ENCODE results near the gene ZNF576.
"Not testable (repeated sequence)": the region's sequence is repeated elsewhere in the genome, so short reads cannot be mapped to it uniquely, and the experiment has no call there.

Gene ZNF576

GRCh38 chr19:43575156-43575950, 21.0 kb upstream of the ZNF576 start, which contains the start of the genes PINLYP and XRCC1:
Gene PINLYP, plus strand, starts transcription at chr19:43575801. Its CDS starts 1,391 bp downstream, at chr19:43577192.
Gene XRCC1, minus strand, starts transcription at chr19:43575527. Its CDS starts 69 bp downstream, at chr19:43575458.
- DNase-seq: peak; percentile 97

DNA sequence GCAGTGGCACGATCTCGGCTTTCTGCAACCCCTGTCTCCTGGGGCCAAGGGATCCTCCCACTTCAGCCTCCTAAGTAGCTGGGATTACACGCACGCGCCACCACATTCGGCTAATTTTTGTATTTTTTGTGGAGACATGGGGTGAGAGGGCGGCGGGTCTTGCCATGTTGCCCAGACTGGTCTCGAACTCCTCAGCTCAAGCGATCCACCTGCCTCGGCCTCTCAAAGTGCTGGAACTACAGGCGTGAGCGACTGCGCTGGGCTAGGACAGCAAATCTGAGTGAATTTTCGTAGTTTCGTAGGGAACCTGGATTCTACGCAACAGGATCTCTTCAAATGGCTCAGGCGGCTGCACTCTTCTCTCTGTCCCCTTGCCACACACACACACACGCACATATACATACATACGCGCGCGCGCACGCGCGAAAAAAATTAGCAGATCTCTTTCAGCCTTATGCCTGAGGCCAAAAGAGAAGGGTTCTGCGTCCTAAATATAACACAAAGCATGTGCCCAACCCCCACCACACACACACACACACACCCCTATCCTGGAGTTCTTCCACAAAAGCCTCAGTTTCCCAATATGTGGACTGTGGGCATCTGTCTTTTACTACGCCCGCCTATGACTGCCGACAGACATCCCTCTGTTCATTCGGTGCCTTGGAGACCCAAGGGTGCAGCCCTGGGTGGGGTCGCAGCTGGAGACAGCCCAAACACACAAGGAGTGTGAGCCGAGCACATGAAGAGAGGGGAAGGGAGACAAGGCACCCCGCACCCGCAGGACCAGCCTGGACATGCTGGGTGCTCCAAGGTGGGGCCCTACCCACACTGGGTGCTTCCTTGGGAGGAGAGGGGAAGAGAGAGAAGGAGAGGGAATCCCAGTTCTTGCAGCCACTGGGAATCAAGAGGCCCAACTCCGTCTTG, 20.2 kb upstream of the ZNF576 start:
- no peak for DNase-seq

DNA sequence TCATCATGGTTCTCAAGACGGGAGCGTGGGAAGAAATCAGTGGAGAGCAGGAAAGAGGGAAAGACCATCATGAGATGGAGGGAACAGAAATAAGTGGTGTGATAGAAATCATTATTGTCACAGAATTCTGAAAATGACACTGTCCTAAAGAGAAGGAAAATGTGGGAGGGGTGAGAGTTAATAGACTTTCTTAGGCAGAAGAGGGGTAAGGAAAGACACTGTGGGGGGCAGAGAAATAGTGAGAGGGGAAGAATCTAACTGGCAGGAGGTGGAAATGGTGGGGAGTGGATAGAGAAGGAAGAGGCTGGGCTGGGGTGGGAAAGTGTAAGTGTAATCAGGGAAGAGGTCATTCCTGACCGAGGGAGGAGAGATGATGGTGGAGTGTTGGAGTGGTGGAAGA, 17.6 kb upstream of the ZNF576 start:
- DNase-seq: no peak

- DNase-seq: no peak
These were observed 14.9 kb upstream of the ZNF576 start for GRCh38 chr19:43581467-43581866.

GRCh38 chr19:43582495-43582894, 13.9 kb upstream of the ZNF576 start:
- no peak for DNase-seq

- no peak for DNase-seq
These were observed 11.9 kb upstream of the ZNF576 start for GRCh38 chr19:43584484-43584883.

DNA sequence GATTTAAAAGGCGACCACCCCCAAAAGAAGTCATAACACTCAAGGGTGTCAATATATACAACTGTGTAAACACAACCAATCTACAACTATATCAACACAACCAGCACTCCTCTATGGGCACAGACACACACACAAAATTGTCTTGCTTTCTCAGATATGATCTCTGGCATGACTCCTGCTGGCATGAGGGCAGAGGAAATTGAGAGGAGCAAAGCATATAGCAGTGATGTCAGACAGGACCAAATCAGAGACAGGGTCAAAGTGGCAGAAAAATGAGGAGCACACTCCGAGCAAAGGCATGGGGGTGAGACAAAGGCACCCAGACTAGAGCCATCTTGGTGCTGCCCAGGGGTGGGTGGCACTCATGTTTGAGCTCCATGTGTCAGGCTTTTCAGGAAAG, 10.0 kb upstream of the ZNF576 start:
- no peak for DNase-seq

GRCh38 chr19:43587029-43587428, 9.4 kb upstream of the ZNF576 start:
- DNase-seq: not testable (repeated sequence)

GRCh38 chr19:43589277-43589676, 7.1 kb upstream of the ZNF576 start:
- no peak for DNase-seq

- no peak for DNase-seq
These were observed 6.7 kb upstream of the ZNF576 start for GRCh38 chr19:43589678-43590077.

DNA sequence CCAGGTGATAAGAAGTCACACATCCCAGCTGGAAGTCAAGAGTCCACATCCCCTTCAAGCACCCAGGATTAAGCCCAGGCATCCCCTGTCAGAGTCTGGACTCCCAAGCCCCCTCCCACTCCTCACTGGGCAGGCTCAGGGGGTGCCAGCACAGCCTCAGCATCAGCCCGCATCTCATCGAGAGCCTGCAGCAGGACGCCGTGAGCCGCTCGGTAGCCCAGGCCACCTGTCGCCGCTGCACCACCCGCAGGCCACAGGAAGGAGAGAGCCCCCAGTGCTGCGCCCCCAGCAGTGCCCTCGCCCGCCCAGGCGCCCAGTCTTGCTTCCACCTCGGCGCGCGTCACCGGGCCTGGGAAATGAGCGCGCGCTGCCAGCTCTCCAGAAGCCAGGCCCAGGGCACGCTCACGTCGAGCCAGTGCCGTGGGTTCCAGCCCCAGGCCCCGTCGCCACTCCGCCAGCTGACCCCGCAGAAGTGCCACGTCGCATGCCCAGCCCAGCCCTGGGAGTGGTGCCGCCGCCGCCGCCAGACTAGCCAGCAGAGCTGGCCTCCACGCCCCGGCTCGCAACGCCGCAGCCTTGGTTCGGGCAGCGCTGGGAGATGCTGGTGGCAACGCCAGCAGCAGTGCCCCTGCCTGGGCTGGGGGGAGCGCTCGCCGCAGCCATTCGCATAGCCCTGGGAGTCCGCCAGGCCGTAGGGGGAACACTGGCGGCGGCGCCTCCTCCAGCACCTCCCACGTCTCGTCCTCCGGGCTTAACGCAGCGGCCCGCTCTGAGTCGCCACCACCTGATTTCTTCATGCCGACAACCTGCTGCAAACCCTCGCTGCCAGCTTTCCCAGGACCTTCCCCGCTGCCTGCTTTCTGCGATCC, 4.3 kb upstream of the ZNF576 start:
- DNase-seq: no peak

- no peak for DNase-seq
These were observed 3.5 kb upstream of the ZNF576 start for GRCh38 chr19:43592800-43593350.

- DNase-seq: no peak
These were observed 2.2 kb upstream of the ZNF576 start for GRCh38 chr19:43594081-43594697.

DNA sequence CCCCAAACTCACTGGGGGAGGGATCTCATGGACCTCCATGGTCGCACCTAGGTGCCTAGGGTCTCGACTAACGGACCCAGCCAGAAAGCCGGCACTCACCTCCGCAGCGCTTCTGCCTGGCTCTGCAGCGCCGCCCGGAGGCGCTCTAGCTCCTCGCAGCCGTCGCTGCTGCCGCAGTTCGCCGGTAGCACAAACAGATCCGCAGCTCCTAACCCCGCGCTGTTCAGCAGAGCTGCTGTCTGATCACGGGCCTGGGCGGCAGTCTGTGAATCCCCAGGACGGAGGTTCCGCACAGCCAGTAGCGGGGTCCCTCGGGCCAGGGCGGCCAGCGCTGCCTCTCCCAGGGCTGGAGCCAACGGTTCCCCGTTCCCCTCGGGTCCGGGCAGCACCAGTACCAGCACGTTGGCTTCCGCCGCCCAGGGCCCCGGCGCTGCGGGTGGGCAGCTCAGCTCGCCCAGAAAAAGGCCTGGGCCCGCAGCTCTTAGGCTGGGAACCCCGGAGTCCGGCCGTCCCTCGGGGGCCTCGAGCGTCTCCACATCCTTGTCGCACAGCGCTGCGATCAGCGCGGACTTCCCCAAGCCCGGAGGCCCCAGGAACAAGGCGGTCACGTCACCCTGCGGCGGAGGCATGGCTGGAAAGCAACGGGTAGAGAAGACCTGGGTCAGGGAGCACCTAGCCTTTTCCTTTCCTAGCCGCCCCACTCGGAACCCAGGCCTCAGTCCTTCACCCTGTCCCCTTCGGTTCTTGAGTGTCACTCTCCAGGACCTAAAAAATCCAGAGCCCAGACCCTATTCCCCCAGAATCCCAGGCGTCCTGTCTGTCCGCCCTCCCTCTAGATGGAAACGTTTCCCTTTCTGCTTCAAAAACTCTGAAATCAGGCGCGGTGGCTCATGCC, 1.4 kb upstream of the ZNF576 start:
- DNase-seq: peak; percentile 18

GRCh38 chr19:43595605-43595998, 793 bp upstream of the ZNF576 start:
- DNase-seq: no peak

- no peak for DNase-seq
These were observed 557 bp downstream of the ZNF576 start for GRCh38 chr19:43596842-43597461.

GRCh38 chr19:43597876-43598275, 1.5 kb downstream of the ZNF576 start:
- DNase-seq: no peak

- no peak for DNase-seq
These were observed 2.2 kb downstream of the ZNF576 start for GRCh38 chr19:43598445-43599240.

GRCh38 chr19:43599635-43600295, 3.4 kb downstream of the ZNF576 start:
- DNase-seq: no peak

All from DMS153 (cell line).